Pulmonary artery endothelial cell (primary cell): Measurements from ENCODE around the gene LOC128125822.
"Not testable (repeated sequence)": the region's sequence is repeated elsewhere in the genome, so short reads cannot be mapped to it uniquely, and the experiment has no call there.

Source experiments
- DNase-seq: peaks from one replicate; pipeline ENCODE4 v3.0.0-alpha.2; 2011; ENCODE audit warnings: low read depth, low spot score

LOC128125822 gene

GRCh38 chr6:63572044-63572746 lies at the start of gene LOC128125822, which contains the start of gene PTP4A1:
Gene LOC128125822 (plus strand): TSS chr6:63572480.
Gene PTP4A1 (plus strand): TSS chr6:63572480. CDS start chr6:63576881, 4,401 bp downstream.
- DNase-seq = peak; percentile 93

GRCh38 chr6:63522911-63523287 lies 49.4 kb upstream of the LOC128125822 start:
- not testable (repeated sequence) for DNase-seq

- DNase-seq = no peak
These were observed 48.6 kb upstream of the LOC128125822 start for GRCh38 chr6:63523630-63524029.

- no peak for DNase-seq
These were observed 46.9 kb upstream of the LOC128125822 start for GRCh38 chr6:63525186-63525878.

GRCh38 chr6:63526931-63527330 lies 45.3 kb upstream of the LOC128125822 start:
- DNase-seq = no peak

GRCh38 chr6:63527658-63528514 lies 44.4 kb upstream of the LOC128125822 start:
- peak; percentile 10 for DNase-seq

GRCh38 chr6:63529498-63529897 lies 42.8 kb upstream of the LOC128125822 start:
- DNase-seq = no peak

GRCh38 chr6:63530182-63530581 lies 42.1 kb upstream of the LOC128125822 start:
- no peak for DNase-seq

GRCh38 chr6:63530991-63531390 lies 41.3 kb upstream of the LOC128125822 start:
- DNase-seq = no peak

GRCh38 chr6:63533026-63533425 lies 39.3 kb upstream of the LOC128125822 start:
- no peak for DNase-seq

GRCh38 chr6:63533952-63534351 lies 38.3 kb upstream of the LOC128125822 start:
- no peak for DNase-seq

- DNase-seq = no peak
These were observed 34.9 kb upstream of the LOC128125822 start for GRCh38 chr6:63537201-63537958.

- no peak for DNase-seq
These were observed 34.4 kb upstream of the LOC128125822 start for GRCh38 chr6:63537959-63538300.

GRCh38 chr6:63538550-63538949 lies 33.7 kb upstream of the LOC128125822 start:
- DNase-seq = no peak

- no peak for DNase-seq
These were observed 29.3 kb upstream of the LOC128125822 start for GRCh38 chr6:63543001-63543400.

- DNase-seq = no peak
These were observed 28.3 kb upstream of the LOC128125822 start for GRCh38 chr6:63543982-63544381.

- no peak for DNase-seq
These were observed 26.0 kb upstream of the LOC128125822 start for GRCh38 chr6:63546236-63546635.

GRCh38 chr6:63546697-63547096 lies 25.6 kb upstream of the LOC128125822 start:
- no peak for DNase-seq

GRCh38 chr6:63549076-63549475 lies 23.2 kb upstream of the LOC128125822 start:
- DNase-seq = no peak

GRCh38 chr6:63553208-63553607 lies 19.1 kb upstream of the LOC128125822 start:
- no peak for DNase-seq

GRCh38 chr6:63553900-63554299 lies 18.4 kb upstream of the LOC128125822 start:
- DNase-seq = no peak
